Measurements from ENCODE around the gene NRXN3. TPM values are rescaled to one million over a fixed set of nuclear protein-coding genes. Genes with fewer than 3 reads are reported as not detected.
"Not testable (repeated sequence)": the region's sequence is repeated elsewhere in the genome, so short reads cannot be mapped to it uniquely, and the experiment has no call there.

NRXN3 gene
- total RNA-seq, 6 experiments from 2014 or later, result 0.07 to 0.28 (median 0.11) TPM; not detected in 2

DNA sequence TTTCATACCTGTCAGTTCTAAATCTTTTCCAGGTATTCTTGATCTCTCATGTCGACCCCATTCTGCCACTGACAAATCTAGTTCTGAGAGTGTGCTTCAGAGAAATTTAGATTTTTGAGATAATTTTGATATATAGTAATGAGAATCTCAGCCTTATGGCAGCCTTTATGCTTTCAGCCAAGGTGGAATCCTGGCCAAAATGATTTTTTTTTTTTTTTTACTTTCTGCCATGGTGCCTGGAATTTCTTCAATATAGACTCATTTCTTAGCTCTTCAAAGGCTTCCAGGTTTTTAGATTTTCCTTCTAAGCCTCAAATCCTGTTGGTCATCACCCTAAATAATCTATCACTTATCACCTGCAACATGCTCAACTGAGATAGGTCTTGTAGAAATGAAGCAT is 926.6 kb downstream of the NRXN3 start:
- Mint-ChIP-seq H3K27ac (no peak overlapping the region), H3K36me3 (ENCODE audit: low read depth) (no peaks in the 10 kb centered on the region), H3K4me3 (no peak overlapping the region), H3K27me3 (ENCODE audit: insufficient read depth) (peaks cover 3% of the 10 kb centered on the region; the same call in 1 of the 2 replicates), H3K9me3 (no peaks in the 10 kb centered on the region), H3K4me1 (ENCODE audit: low read depth) (0 out of 2 replicates have a peak, but pooled peaks cover 5% of the 10 kb centered on the region)
- TF ChIP-seq CTCF (IDR thresholded peaks at IDR 0.05), result no peak
- DNase-seq, result no peak

DNA sequence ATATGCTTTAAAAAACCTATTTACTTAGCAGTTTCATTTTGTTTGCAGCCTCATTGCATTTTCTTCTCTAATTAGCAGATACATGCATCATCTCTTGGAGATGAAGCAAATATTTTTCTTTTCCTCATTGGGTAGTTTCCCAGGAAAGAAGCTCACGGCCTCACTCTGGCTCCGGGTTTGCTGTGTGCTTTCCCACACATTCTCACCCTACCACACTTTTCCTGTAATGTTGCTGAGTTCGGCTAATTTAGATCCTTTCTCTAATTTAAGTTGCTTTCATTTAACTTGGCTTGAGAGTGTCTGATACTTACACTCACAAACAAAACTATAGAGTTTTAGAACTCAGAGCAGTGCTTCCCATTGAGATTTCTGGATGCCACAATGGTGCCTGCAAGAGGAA is 928.2 kb downstream of the NRXN3 start:
- DNase-seq, result no peak
- no peaks in the 10 kb centered on the region for H3K9me3 Mint-ChIP-seq
- H3K27me3 Mint-ChIP-seq (ENCODE audit: insufficient read depth), result peaks cover 3% of the 10 kb centered on the region; the same call in 1 of the 2 replicates
- H3K27ac Mint-ChIP-seq, result no peak overlapping the region
- no peak overlapping the region for H3K4me3 Mint-ChIP-seq
- H3K36me3 Mint-ChIP-seq (ENCODE audit: low read depth), result no peaks in the 10 kb centered on the region
- no peaks in the 10 kb centered on the region for H3K4me1 Mint-ChIP-seq (ENCODE audit: low read depth)
- TF ChIP-seq CTCF (IDR thresholded peaks at IDR 0.05), result no peak

DNA sequence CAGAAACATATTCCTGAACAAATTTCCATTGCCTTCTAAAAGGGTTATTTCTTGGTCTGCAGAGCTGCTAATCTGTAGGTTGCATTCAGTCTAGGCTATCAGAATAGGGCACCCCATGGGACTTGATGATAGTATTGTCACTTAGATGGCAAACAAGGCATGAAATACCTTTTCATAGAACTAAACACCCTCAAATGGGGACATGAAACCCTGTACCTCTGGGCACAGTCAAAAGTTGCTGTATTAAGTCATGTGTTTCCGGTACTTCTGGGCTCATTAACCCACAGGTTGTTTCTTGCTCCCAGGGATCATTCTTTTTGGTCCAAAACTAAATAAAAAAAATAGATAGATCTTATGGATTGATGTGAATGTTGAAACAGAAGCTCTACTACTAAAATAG is 930.4 kb downstream of the NRXN3 start:
- no peak for DNase-seq
- no peak for TF ChIP-seq CTCF (IDR thresholded peaks at IDR 0.05)
- Mint-ChIP-seq H3K4me3 (no peak overlapping the region), H3K27ac (no peak overlapping the region), H3K4me1 (ENCODE audit: low read depth) (no peaks in the 10 kb centered on the region), H3K9me3 (no peaks in the 10 kb centered on the region), H3K36me3 (ENCODE audit: low read depth) (no peaks in the 10 kb centered on the region), H3K27me3 (ENCODE audit: insufficient read depth) (peaks cover 3% of the 10 kb centered on the region; the same call in 1 of the 2 replicates)

- H3K27ac Mint-ChIP-seq, result no peak overlapping the region
- H3K4me1 Mint-ChIP-seq (ENCODE audit: low read depth), result no peaks in the 10 kb centered on the region
- no peak overlapping the region for H3K4me3 Mint-ChIP-seq
- no peak for DNase-seq
- peaks cover 3% of the 10 kb centered on the region; the same call in 1 of the 2 replicates for H3K27me3 Mint-ChIP-seq (ENCODE audit: insufficient read depth)
- H3K9me3 Mint-ChIP-seq, result no peaks in the 10 kb centered on the region
- no peaks in the 10 kb centered on the region for H3K36me3 Mint-ChIP-seq (ENCODE audit: low read depth)
- TF ChIP-seq CTCF (IDR thresholded peaks at IDR 0.05), result no peak
These were observed 931.2 kb downstream of the NRXN3 start for GRCh38 chr14:79101388-79101787.

DNA sequence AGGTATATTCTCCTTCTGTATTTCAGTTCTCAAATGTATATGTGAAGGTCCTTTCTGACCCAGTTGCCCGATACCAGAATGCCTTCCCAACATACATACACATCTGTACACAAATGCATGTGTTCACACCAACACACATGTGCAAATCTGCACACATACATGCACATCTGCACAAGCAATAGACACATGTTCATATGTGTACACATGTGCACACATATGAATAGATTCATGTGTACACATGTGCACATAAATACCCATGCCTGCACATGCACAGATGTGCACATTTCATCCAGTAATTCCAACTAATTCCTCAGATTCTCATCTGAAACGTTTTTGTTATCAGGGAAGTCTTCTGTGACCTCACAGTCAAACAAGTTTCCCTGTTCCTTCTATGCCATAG is 933.6 kb downstream of the NRXN3 start:
- no peak overlapping the region for H3K4me3 Mint-ChIP-seq
- DNase-seq, result no peak
- H3K27ac Mint-ChIP-seq, result no peak overlapping the region
- no peaks in the 10 kb centered on the region for H3K9me3 Mint-ChIP-seq
- H3K4me1 Mint-ChIP-seq (ENCODE audit: low read depth), result no peaks in the 10 kb centered on the region
- H3K27me3 Mint-ChIP-seq (ENCODE audit: insufficient read depth), result peaks cover 9% of the 10 kb centered on the region
- no peaks in the 10 kb centered on the region for H3K36me3 Mint-ChIP-seq (ENCODE audit: low read depth)
- TF ChIP-seq CTCF (IDR thresholded peaks at IDR 0.05), result no peak

- not testable (repeated sequence) for H3K4me3 Mint-ChIP-seq
These were observed 940.4 kb downstream of the NRXN3 start for GRCh38 chr14:79110564-79110963.

More at GRCh38 chr14:79110564-79110963, 940.4 kb downstream of the NRXN3 start:
- not testable (repeated sequence) for H3K36me3 Mint-ChIP-seq (ENCODE audit: low read depth); H3K27ac Mint-ChIP-seq; H3K27me3 Mint-ChIP-seq (ENCODE audit: insufficient read depth); DNase-seq; H3K9me3 Mint-ChIP-seq
- peaks cover 16% of the 10 kb centered on the region for H3K4me1 Mint-ChIP-seq (ENCODE audit: low read depth)
